DMS153 treated with DMSO at 0.1 percent for 48 hours (cell line): ENCODE measurements around the gene HSFX4.
A peak's percentile ranks its signal among the peaks of the same experiment; 100 is the strongest.
"Not testable (repeated sequence)": the region's sequence is repeated elsewhere in the genome, so short reads cannot be mapped to it uniquely, and the experiment has no call there.

Experiments used
- DNase-seq: peaks from one replicate; lab custom pipeline; 2025; ENCODE audit not compliant: unreplicated experiment; lab: John Stamatoyannopoulos, UW

The HSFX4 gene

GRCh38 chrX:149929400-149929799, at the start of gene HSFX4:
Gene HSFX4, plus strand, starts transcription at chrX:149929573. Its CDS starts 72 bp downstream, at chrX:149929645.
- not testable (repeated sequence) for DNase-seq

GRCh38 chrX:149881081-149881711, 48.2 kb upstream of the HSFX4 start, which contains the start of gene MAGEA8:
Gene MAGEA8, plus strand, starts transcription at chrX:149881183. Its CDS starts 3,090 bp downstream, at chrX:149884273.
- no peak for DNase-seq

- not testable (repeated sequence) for DNase-seq
Observed at GRCh38 chrX:149890828-149891227, 38.5 kb upstream of the HSFX4 start.

GRCh38 chrX:149898554-149898953, 30.8 kb upstream of the HSFX4 start:
- no peak for DNase-seq

GRCh38 chrX:149903889-149904748, 25.3 kb upstream of the HSFX4 start:
- peak; percentile 13 for DNase-seq

- no peak for DNase-seq
Observed at GRCh38 chrX:149908308-149908707, 21.1 kb upstream of the HSFX4 start.

- no peak for DNase-seq
Observed at GRCh38 chrX:149908727-149909126, 20.6 kb upstream of the HSFX4 start.

GRCh38 chrX:149909324-149910177, 19.8 kb upstream of the HSFX4 start:
- no peak for DNase-seq

GRCh38 chrX:149910178-149910695, 19.1 kb upstream of the HSFX4 start:
- no peak for DNase-seq

GRCh38 chrX:149916745-149917392, 12.5 kb upstream of the HSFX4 start:
- DNase-seq: no peak

GRCh38 chrX:149923836-149924235, 5.5 kb upstream of the HSFX4 start:
- DNase-seq: not testable (repeated sequence)

GRCh38 chrX:149924434-149924833, 4.9 kb upstream of the HSFX4 start:
- not testable (repeated sequence) for DNase-seq

GRCh38 chrX:149927245-149927963, 2.0 kb upstream of the HSFX4 start:
- not testable (repeated sequence) for DNase-seq

- DNase-seq: not testable (repeated sequence)
Observed at GRCh38 chrX:149927964-149928258, 1.5 kb upstream of the HSFX4 start.

GRCh38 chrX:149928635-149929034, 738 bp upstream of the HSFX4 start:
- DNase-seq: not testable (repeated sequence)

- DNase-seq: not testable (repeated sequence)
Observed at GRCh38 chrX:149931355-149931754, 2.0 kb downstream of the HSFX4 start.

GRCh38 chrX:149932150-149932549, 2.8 kb downstream of the HSFX4 start:
- DNase-seq: not testable (repeated sequence)

- not testable (repeated sequence) for DNase-seq
Observed at GRCh38 chrX:149932970-149933369, 3.6 kb downstream of the HSFX4 start.

- DNase-seq: not testable (repeated sequence)
Observed at GRCh38 chrX:149933547-149933946, 4.2 kb downstream of the HSFX4 start.

GRCh38 chrX:149937328-149937727, 8.0 kb downstream of the HSFX4 start:
- not testable (repeated sequence) for DNase-seq
